ENCODE measurements around the gene KCNK13.
"Not testable (repeated sequence)": the region's sequence is repeated elsewhere in the genome, so short reads cannot be mapped to it uniquely, and the experiment has no call there.

KCNK13 gene

GRCh38 chr14:90061685-90062126 is at the start of gene KCNK13:
Gene KCNK13, plus strand, starts transcription at chr14:90061994. Its CDS starts 212 bp downstream, at chr14:90062206.
- FAIRE-seq = no peak

- no peak for FAIRE-seq
These were observed 44.4 kb upstream of the KCNK13 start for GRCh38 chr14:90017371-90017770.

GRCh38 chr14:90019824-90020523 is 41.8 kb upstream of the KCNK13 start:
- FAIRE-seq = no peak

GRCh38 chr14:90023176-90023896 is 38.5 kb upstream of the KCNK13 start:
- no peak for FAIRE-seq

- FAIRE-seq = no peak
These were observed 36.9 kb upstream of the KCNK13 start for GRCh38 chr14:90024910-90025309.

- FAIRE-seq = not testable (repeated sequence)
These were observed 35.2 kb upstream of the KCNK13 start for GRCh38 chr14:90026608-90027007.

- FAIRE-seq = no peak
These were observed 34.0 kb upstream of the KCNK13 start for GRCh38 chr14:90027842-90028241.

- FAIRE-seq = no peak
These were observed 27.6 kb upstream of the KCNK13 start for GRCh38 chr14:90034156-90034555.

GRCh38 chr14:90034835-90035525 is 26.8 kb upstream of the KCNK13 start:
- no peak for FAIRE-seq

GRCh38 chr14:90039253-90040010 is 22.4 kb upstream of the KCNK13 start:
- no peak for FAIRE-seq

- no peak for FAIRE-seq
These were observed 21.4 kb upstream of the KCNK13 start for GRCh38 chr14:90040411-90040810.

- FAIRE-seq = no peak
These were observed 19.1 kb upstream of the KCNK13 start for GRCh38 chr14:90042496-90043252.

- FAIRE-seq = no peak
These were observed 16.2 kb upstream of the KCNK13 start for GRCh38 chr14:90045616-90046015.

- FAIRE-seq = no peak
These were observed 12.4 kb upstream of the KCNK13 start for GRCh38 chr14:90049390-90049789.

- FAIRE-seq = no peak
These were observed 11.5 kb upstream of the KCNK13 start for GRCh38 chr14:90050271-90050670.

GRCh38 chr14:90053044-90053443 is 8.8 kb upstream of the KCNK13 start:
- no peak for FAIRE-seq

GRCh38 chr14:90054803-90055202 is 7.0 kb upstream of the KCNK13 start:
- FAIRE-seq = no peak

- no peak for FAIRE-seq
These were observed 5.0 kb upstream of the KCNK13 start for GRCh38 chr14:90056826-90057225.

GRCh38 chr14:90058876-90059458 is 2.8 kb upstream of the KCNK13 start:
- FAIRE-seq = no peak

GRCh38 chr14:90060312-90060964 is 1.4 kb upstream of the KCNK13 start:
- FAIRE-seq = no peak
